HG02981 (cell line): Measurements from ENCODE around the gene TNRC6B.
"Not testable (repeated sequence)": the region's sequence is repeated elsewhere in the genome, so short reads cannot be mapped to it uniquely, and the experiment has no call there.

Experiments used
- ATAC-seq: cut with Tn5 transposase; IDR thresholded peaks from one replicate; pipeline ENCODE4 v1.9.1; 2021; ENCODE audit warnings: mild to moderate bottlenecking, moderate library complexity; ENCODE audit not compliant: unreplicated experiment

The TNRC6B gene

DNA sequence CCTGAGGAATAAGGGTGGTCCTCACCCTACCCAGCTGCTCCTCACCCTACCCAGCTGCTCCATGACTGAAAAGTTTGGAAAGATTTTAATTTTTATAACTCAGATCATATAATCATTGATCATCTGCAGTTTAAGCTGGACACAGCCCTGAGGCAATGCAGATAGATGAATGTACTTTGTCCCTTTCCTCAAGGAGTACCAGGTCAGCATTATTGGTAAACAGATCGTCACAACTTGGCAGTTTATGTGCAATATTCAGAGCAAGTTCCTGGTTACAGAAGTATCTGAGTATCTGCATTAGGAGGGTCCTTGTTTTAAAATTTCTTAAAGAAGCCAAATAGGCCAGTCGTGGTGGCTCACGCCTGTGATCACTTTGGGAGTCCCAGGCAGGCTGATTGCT lies 3.6 kb downstream of the TNRC6B start:
- no peak for ATAC-seq

DNA sequence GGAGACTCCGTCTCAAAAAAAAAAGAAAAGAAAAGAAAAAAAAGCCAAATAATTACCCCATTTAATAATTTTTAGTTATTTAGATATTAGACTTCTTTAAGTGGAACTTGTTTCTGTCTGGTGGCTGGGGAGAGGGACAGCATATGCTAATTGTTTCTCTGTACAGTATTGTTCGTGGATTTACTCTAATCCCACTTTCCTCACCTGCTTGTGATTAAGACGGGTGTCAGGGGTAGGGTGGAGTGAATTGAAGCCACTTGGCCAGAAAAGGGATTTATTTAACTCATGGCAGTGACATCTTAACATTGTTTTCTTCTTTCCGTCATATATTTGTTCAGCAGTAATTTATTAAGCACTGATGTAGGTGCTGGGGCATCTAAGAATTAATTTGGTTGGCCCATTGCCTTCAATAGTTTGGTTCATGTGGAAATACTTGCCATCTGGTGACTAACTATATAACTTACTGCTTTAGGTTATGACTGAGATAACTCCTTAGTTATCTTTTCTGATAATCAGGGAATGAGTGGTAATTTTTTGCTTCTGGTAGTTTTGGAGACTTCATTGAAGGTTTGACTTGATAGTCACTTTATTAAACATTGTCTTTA lies 4.6 kb downstream of the TNRC6B start:
- ATAC-seq: no peak

DNA sequence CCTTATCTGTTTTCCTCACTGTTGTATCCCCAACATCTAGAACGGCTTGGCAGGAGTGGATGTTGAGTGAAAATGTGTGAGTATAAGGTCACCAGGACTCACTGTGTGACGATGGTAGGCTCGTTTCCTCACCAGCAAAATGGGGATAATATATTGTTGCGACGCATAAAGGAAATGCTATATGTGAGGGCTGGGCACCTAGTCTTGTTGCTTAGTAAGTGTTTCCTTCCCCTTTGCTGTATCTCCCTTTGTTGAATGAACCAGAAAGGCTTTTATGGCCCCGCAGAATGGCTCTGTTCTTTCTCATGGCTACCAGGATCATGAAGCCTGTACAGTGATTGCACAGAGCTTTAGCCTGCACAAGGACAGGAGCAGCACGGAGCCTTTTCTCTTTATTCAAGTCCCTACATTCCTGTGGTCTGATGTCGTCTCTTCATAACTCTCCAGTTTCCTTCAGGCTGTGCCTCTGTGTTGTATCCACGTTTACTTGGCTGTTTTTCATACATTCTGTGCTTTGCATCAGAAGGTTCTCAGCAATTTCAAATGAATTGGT lies 5.4 kb downstream of the TNRC6B start:
- ATAC-seq: no peak

DNA sequence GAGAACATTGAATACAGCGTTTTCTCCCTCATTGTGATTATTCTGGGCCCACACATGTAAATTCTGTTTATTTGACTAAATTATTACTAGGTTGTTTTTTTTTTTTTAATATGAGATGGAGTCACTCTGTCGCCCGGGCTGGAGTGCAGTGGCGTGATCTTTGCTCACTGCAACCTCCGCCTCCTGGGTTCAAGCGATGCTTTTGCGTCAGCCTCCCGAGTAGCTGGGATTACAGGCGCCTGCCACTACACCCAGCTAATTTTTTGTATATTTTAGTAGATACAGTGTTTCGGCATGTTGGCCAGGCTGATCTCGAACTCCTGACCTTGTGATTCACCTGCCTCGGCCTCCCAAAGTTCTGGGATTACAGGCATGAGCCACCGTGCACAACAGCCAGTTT lies 5.9 kb downstream of the TNRC6B start:
- not testable (repeated sequence) for ATAC-seq

DNA sequence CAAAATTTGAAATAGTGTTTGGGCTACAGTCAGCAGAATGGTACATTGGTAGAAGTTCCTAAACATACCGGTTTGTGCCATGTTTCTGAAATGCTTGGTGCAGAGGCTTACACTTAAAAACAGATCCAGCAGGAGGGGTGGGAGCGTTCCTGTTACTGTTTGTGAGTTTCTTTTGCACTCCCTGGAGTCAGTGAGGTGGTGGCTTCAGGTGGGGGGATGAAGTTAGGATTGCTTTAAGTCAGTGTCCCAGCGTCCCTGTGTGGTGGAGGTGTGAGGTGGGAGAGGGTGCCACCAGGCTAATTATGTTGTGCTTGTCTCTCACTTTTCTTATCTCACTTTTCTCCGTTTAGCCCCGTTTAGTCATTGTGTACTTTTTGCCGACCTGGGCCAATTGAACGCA lies 9.7 kb downstream of the TNRC6B start:
- ATAC-seq: no peak

DNA sequence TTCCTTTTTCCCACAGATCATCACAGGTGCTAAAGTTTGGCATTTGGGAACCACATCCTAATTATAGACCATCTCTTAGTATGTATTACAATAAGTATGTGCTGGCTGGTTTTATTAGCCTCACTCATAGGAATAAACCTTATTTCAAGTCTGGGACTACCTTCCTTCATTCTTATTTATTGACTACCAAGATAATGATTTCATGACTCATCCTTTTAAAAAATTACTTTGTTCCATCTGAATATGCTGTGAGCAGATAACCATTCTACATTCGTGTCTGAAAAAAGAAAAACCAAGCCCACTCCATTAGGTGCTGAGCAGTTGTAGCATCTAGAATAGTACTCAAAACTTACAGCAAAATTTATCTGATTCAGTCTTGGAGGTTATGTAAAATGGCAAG lies 12.3 kb downstream of the TNRC6B start:
- no peak for ATAC-seq

DNA sequence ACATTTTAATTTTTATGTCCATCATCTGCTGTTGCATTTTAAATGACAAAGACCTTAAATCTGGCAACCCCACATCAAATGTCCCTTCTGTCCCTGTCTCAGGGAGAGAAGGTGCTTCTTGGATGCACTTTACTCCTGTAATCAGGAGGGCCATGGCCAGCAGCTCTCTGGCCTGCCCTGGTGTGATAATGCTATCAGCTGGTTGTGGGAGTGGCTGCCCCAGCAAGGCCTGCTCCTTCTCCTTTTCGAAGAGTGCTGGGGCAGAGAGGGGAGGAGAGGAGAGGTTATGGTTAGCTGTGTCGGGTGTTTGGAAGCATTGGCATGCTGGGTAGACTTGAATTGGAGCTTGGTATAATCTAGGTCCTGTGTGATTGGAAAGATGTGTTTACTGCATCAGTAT lies 12.8 kb downstream of the TNRC6B start:
- no peak for ATAC-seq

DNA sequence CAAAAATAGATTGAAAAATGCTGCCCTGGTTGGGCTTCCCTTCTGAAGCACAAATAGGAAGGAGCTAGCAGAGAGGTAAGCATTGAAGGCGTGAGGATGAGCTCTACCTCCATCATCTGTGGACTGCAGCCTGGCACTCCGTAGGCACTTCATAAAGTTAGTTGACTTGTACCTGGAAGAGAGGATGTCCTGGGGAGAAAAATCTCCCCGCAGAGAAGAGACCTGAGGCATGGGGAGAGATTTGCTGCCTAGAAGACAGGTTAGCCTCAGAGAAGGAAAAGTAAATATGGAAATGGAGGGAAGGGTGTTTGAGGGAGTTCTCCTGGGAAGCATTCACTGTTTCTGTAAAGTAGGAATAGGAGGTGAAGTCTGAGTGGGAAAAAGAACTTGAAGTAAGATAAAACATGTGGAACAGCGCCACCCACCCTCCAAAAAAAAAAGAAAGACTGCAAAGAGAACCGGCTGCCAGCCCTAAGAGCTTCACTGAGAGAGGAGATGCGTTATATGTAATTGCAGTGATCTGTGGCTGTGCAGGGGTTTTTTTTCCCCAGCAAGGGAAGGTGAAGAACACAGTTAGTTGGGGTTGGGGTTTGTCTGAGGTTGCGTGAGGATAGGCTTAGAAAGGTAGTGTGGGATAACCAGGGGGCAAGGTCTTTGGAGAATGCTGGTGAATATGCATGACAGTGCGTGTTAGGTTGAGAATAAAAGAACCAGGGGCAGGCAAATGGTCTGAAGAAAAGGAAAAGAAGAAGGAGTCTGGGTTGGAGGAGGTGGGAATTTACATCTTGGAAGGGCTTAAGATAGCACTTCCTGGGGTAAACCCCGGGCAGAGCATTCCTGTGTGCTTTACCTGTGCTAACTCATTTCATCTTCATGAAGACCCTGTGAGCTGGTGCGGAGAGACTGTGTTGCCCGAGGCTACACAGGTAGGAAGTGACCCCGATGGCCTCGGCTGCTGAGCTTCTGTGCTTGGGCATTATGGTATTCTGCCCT lies 16.0 kb downstream of the TNRC6B start:
- ATAC-seq: no peak

DNA sequence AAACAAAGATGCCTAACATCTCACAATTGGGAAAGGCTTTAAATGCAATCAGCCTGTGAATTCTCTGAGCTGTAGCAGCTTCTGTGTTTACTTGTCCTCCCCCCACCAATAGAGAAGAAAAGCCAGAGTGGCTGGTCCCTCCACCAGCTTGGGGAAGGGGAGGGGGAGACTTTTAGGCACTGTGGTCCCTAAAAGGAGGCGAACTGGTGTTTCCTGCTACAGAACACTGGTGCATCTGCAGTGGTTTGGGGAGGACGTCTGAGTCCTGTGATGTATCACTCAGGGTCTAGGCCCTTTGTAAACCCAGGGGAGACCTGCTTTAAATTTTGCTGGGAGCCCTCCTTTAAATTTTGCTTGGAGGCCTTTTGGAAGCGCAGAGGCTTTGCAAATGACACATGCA lies 16.9 kb downstream of the TNRC6B start:
- ATAC-seq: no peak

DNA sequence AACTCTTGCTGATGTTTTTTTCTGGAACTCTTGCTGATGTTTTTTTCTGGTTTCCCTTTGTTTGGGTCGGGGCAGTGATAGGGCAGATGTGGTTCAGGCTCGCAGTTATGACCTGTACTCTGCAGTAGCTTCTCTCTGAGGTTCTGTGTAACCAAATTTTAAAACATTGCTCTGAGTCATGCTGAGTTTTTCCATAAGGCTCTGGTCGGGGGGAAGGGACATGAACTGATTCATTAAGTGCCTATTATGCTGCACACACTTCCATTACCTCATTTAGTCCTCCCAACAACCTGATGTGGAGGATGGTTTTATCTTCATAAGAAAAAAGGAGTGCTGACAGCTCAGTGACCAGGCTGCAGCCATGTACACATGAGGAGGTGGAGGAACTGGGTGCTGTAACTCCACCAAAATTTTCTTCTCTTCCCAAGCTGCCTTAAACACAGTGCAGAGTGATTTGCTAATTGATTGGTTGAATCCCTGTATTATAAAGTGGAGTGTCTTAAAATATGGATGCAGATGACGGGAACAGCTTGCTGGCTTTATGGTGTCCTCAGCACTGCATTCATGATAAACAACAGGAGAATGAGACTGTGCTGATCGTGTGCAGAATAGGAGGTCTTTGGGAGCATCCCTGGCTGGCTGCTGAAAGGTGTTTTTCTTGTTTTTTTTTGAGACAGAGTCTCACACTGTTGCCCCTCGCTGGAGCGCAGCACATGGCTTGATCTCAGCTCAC lies 19.1 kb downstream of the TNRC6B start:
- ATAC-seq: no peak

DNA sequence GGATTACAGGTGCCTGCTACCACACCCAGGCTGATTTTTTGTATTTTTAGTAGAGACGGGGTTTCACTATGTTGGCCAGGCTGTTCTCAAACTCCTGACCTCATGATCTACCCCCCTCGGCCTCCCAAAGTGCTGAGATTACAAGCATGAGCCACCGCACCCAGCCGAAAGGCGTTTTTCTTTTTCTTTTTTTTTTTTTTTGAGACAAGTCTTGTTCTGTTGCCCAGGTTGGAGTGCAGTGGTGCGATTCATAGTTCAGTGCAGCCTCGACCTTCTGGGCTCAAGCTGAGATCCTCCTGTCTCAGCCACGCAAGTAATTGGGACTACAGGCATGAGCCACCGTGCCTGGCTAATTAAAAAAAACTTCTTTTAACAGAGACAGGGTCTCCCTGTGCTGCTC lies 19.7 kb downstream of the TNRC6B start:
- not testable (repeated sequence) for ATAC-seq

DNA sequence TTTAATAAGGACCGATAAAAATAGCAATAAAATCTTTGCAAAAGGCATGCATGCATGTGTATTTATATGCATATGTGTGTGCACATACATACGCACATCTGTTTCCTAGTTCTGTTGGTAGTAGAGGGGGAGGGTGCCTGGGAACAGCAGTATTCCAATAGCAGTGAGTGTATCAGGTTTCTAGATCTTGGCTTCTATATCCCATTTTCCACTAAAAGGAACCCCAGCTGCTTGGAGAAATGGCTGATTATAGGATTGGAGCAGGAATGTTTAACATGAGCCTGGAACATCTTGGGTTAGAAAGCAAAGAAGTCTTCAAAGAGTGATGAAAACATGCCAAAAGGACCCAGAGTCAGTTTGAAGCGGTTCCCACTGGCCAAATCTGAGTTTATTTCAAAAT lies 21.0 kb downstream of the TNRC6B start:
- no peak for ATAC-seq

DNA sequence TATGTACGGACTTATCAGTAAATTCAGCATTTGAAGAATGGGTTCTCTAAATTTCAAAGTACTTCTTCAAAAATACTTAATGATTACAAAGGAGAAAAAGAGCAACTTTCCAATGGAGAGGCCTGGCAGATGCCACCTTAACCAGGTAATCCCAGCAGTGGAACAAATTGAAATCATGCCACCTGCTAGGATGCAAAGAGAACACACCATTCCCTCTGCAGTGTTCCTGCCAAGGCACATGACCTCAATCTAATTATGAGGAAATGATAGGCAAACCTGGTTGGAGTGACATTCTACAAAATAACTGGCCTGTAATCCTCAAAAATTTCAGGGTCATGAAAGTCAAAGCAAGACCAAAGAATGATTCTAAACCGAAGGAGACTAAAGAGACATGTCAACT lies 21.5 kb downstream of the TNRC6B start:
- no peak for ATAC-seq

DNA sequence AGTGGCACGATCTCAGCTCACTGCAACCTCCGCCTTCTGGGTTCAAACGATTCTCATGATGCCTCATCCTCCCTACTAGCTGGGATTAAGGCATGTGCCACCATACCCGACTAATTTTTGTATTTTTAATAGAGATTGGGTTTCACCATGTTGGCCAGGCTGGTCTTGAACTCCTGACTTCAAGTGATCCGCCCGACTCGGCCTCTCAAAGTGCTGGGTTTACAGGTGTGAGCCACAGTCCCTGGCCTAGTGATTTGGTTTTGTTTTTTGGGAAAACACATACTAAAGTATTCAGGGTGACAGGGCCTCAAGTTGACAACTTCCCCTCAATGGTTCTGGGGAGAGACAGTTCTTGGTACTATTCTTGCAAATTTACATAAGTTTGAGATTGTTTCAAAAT lies 22.1 kb downstream of the TNRC6B start:
- ATAC-seq: no peak

DNA sequence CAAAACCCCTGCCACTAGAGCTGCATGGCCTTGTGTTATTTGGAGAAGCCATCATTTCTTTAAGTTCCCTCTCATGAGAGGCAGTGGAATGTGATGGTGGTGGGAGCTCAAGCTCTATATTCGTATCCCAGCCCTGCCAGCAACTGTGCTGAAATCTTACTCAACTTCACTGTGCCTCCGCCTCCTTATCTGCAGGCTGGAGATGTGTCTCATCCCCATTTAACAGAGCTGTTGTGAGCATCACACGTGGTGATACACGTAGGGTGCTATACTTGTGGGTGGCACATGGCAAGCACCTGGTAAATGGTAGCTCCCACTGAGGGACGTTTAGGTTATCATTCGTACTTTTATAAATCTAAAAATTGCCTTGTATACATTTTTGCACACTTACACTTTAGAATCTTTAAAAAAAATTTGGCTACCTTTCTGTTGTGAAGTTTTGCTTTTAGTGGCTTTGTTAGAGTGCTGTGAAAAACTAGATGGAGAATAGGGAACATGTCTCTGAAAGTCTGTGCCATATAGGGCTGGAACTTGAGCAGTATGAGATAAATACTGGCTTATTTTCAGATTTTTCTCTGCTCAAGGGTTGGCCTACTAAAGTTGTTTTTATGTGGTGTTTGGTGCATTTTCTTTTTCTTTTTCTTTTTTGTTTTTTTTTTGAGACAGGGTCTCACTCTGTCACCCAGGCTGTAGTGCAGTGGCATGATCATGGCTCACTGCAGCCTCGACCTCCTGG lies 23.2 kb downstream of the TNRC6B start:
- no peak for ATAC-seq

DNA sequence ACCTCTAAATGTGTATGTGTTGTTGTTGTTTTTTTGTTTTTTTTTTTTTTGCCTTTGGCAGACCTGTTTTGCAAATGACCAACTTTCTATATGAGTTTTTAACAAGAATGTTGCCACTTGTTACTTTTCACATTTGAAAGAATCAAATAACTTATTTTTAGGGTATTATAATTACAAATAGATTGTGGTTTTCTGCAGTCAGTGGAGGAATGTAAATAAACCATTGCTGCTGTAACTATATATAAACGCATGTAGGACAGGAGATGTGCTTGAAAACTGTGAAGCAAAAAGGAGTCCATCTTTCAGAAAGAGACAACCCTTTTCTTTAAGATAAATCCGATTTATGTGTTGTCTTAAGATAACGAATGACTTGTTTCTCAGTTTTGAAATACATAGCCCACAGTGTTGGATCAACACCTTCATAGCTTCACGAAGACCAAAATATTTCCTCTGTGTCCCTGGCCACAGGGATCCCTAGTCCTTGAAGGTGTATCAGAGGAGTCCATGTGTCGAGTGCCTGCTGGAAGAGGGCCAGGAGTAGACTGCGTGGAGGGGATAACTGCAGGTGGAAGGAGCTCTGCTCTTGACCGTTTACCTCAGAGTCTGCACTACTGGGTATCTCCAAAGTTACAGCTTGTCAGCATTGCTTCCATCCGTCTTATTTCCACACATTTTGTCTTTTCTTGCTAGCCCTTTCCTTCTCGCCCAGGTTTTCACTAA lies 24.7 kb downstream of the TNRC6B start:
- no peak for ATAC-seq

DNA sequence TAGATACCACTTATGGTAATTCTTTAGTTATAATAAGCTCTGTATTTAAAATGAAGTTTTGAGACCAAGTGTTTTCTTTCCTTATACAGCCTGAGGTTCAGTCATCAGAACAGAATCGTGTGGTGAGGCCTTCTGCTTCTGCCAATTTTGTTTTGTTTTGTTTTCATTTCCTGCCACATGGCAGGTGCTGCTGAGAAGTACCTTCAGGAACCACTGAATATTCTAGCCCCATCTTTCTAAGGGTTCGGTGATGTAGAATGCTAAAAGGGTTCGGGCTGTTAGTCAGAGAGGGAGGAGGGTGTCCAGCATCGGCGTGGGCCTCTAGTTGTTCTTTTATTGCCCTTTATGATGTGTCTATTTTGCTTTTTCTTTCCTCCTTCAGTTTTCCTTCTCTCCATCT lies 25.8 kb downstream of the TNRC6B start:
- ATAC-seq: no peak

DNA sequence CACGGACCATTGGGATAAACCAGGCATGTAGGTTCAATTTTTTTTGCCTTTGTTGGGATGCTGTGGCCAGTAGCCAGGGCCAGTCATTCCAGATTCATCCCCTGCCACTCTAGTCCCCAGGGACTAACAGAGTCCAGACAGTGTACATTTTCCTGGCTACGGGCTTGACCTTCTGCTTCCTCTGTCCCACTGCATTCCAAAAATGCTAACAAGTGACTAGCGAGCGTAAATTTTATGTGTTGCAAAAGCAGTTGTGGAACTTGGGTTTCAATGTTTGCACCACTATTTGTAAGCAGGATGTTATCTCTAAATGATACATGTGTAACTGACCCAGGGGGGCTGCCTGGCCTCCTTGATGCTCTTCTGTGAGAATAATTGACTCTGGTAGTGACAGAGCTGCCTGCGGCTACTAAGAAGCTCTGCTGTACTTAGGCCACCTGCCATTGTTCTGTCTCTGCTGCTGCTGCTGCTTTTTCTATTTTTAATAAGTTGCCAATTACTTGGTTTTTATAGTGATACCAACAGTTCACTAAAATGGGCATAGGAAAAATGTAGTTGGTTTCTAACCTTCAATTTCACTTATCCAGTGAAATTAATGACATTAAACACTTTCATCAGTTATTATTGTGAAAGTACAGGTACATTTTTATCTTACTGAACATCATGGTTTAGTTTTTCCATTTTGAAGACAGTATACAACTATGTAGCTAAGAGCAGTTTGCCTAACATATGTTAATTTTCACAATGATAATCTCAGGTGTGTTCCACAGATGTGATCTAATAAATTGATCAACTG lies 26.8 kb downstream of the TNRC6B start:
- no peak for ATAC-seq

DNA sequence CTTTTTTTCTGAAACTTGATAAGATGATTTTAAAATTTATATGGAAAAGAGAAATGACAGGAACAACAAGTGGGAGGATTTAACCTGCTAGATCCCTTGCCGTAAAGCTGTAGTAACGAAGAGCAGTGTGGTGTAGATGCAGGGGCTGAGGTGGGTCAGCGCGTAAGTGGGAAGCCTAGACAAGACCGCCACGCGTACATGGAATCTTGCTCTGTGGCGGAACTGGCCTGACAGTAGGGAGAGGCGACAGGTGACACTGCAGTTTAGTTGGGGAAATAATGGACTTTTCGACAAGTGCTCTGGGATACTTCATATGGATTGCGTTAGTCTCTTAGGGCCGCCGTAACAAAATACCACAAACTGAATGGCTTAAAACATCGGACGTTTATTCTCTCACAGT lies 28.8 kb downstream of the TNRC6B start:
- ATAC-seq: no peak
